ENCODE data around the gene RASL12.

Gene RASL12, protein sequence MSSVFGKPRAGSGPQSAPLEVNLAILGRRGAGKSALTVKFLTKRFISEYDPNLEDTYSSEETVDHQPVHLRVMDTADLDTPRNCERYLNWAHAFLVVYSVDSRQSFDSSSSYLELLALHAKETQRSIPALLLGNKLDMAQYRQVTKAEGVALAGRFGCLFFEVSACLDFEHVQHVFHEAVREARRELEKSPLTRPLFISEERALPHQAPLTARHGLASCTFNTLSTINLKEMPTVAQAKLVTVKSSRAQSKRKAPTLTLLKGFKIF

GRCh38 chr15:65067645-65068402 lies at the start of gene RASL12:
RASL12 (minus strand) TSS chr15:65067991; CDS start chr15:65067835, 156 bp downstream.
- peak within 1 kb of the TSS; percentile 2 to 24 for H3K4me3 ChIP-seq (replicated peaks in 1 of 2; ENCODE audit: low read depth in 2 of 2, low read length in 2 of 2)
- TF ChIP-seq, protein P1, sequence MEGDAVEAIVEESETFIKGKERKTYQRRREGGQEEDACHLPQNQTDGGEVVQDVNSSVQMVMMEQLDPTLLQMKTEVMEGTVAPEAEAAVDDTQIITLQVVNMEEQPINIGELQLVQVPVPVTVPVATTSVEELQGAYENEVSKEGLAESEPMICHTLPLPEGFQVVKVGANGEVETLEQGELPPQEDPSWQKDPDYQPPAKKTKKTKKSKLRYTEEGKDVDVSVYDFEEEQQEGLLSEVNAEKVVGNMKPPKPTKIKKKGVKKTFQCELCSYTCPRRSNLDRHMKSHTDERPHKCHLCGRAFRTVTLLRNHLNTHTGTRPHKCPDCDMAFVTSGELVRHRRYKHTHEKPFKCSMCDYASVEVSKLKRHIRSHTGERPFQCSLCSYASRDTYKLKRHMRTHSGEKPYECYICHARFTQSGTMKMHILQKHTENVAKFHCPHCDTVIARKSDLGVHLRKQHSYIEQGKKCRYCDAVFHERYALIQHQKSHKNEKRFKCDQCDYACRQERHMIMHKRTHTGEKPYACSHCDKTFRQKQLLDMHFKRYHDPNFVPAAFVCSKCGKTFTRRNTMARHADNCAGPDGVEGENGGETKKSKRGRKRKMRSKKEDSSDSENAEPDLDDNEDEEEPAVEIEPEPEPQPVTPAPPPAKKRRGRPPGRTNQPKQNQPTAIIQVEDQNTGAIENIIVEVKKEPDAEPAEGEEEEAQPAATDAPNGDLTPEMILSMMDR (IDR thresholded peaks at IDR 0.05; ENCODE audit: low read depth, low read length): no peak

GRCh38 chr15:65115542-65115941 lies 47.8 kb upstream of the RASL12 start:
- no peak overlapping the region for H3K4me3 ChIP-seq (replicated peaks in 1 of 2; ENCODE audit: low read depth in 2 of 2, low read length in 2 of 2)
- TF ChIP-seq, protein P1 (IDR thresholded peaks at IDR 0.05; ENCODE audit: low read depth, low read length): no peak
- DNase-seq (ENCODE audit: low read depth in 2 of 2): no peak

More at GRCh38 chr15:65067645-65068402, at the start of gene RASL12:
- DNase-seq (ENCODE audit: low read depth in 2 of 2): no peak

DNA sequence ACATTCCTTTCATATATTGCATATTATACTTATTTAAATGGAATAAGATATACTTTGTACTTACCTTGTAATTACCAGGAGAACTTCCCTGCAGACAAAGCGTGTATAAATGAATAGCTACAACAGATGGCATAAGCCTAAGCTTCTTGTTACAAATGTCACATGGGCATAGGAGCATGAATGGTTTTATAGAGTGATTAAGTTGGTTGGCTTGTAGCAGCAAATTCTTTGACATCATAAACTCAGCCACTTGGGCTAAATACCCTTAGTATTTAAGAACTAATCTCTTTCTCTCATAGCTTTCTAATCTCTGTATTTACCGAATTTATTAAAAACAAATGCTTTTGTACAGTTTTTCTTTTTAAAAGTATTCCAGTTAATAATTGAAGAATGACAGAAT lies 47.3 kb upstream of the RASL12 start, which contains the start of gene UBAP1L:
TSS of gene UBAP1L (minus strand) at position 115 of the 400 bp plus-strand sequence. CDS start 8,985 bp downstream, outside the sequence.
- H3K4me3 ChIP-seq (replicated peaks in 1 of 2; ENCODE audit: low read depth in 2 of 2, low read length in 2 of 2): no peak within 1 kb of the TSS
- TF ChIP-seq, protein P1 (IDR thresholded peaks at IDR 0.05; ENCODE audit: low read depth, low read length): no peak
- no peak for DNase-seq (ENCODE audit: low read depth in 2 of 2)

DNA sequence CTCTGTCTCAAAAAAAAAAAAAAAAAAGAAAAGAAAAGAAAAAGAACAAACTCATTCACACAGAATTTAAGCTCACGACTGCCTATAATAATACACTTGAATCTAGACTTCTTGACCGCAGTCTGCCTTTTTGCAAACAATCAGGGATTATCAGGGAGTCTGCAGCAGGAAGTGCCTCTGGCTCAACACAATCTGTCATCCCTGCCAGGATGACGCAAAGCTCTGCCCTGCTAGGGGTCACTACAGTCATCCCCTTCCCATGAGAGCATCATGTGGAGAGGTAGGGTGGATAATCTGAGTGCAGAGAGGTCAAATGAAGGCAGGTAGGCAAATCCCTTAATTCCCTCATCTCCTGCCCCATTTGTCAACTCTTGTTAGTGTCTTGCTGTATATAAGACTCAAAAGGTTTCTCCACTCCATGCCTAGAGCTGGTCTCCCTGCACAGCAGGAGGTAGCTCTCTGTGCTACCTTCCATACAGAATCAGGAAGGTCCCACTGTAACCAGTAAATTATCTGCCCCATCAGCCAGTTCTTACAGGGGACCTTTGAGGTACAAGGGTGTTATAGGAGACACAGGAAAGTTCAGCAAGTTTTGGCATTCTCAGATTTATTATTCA lies 43.0 kb upstream of the RASL12 start:
- no peak overlapping the region for H3K4me3 ChIP-seq (replicated peaks in 1 of 2; ENCODE audit: low read depth in 2 of 2, low read length in 2 of 2)
- TF ChIP-seq, protein P1 (IDR thresholded peaks at IDR 0.05; ENCODE audit: low read depth, low read length): no peak
- DNase-seq (ENCODE audit: low read depth in 2 of 2): peak; percentile 68 to 80

- DNase-seq (ENCODE audit: low read depth in 2 of 2): no peak
- no peak overlapping the region for H3K4me3 ChIP-seq (replicated peaks in 1 of 2; ENCODE audit: low read depth in 2 of 2, low read length in 2 of 2)
- TF ChIP-seq, protein P1 (IDR thresholded peaks at IDR 0.05; ENCODE audit: low read depth, low read length): no peak
Measured at GRCh38 chr15:65106011-65106590, 38.3 kb upstream of the RASL12 start.

GRCh38 chr15:65105038-65105437 lies 37.2 kb upstream of the RASL12 start:
- no peak for DNase-seq (ENCODE audit: low read depth in 2 of 2)
- TF ChIP-seq, protein P1 (IDR thresholded peaks at IDR 0.05; ENCODE audit: low read depth, low read length): no peak
- H3K4me3 ChIP-seq (replicated peaks in 1 of 2; ENCODE audit: low read depth in 2 of 2, low read length in 2 of 2): no peak overlapping the region

Data from cardiac fibroblast (primary cell).